AG10803 (cell line): ENCODE measurements around the gene ZNF766.
A peak's percentile ranks its signal among the peaks of the same experiment; 100 is the strongest.

Experiments
- DNase-seq: peaks from one replicate; pipeline ENCODE4 v3.0.0; 2010; ENCODE audit warnings: low read depth
- H3K4me3 ChIP-seq: 2 replicates; pipeline ENCODE4 v1.5.1; 2011; ENCODE audit warnings: mild to moderate bottlenecking, low read length, control low read depth
- CTCF ChIP-seq: conservative IDR thresholded peaks from 2 replicates; pipeline ENCODE4 v1.5.1; 2011; ENCODE audit warnings: mild to moderate bottlenecking, low read length, control low read depth, inconsistent platforms

The ZNF766 gene

GRCh38 chr19:52269338-52270261 is at the start of gene ZNF766:
Gene ZNF766, plus strand, starts transcription at chr19:52269587. Its CDS starts 27 bp downstream, at chr19:52269614.
- no peak for TF ChIP-seq CTCF
- H3K4me3 ChIP-seq: peak within 1 kb of the TSS; percentile 96
- peak; percentile 94 for DNase-seq

GRCh38 chr19:52219611-52220010 is 49.8 kb upstream of the ZNF766 start:
- DNase-seq: no peak
- H3K4me3 ChIP-seq: no peak overlapping the region
- TF ChIP-seq CTCF: no peak

- no peak for DNase-seq
- TF ChIP-seq CTCF: no peak
- no peak overlapping the region for H3K4me3 ChIP-seq
These were observed 48.4 kb upstream of the ZNF766 start for GRCh38 chr19:52221031-52221430.

GRCh38 chr19:52221831-52222375 is 47.5 kb upstream of the ZNF766 start:
- DNase-seq: no peak
- no peak for TF ChIP-seq CTCF
- no peak overlapping the region for H3K4me3 ChIP-seq

GRCh38 chr19:52224211-52224610 is 45.2 kb upstream of the ZNF766 start:
- no peak for DNase-seq
- no peak for TF ChIP-seq CTCF
- H3K4me3 ChIP-seq: no peak overlapping the region

- no peak for TF ChIP-seq CTCF
- no peak for DNase-seq
- no peak overlapping the region for H3K4me3 ChIP-seq
These were observed 42.7 kb upstream of the ZNF766 start for GRCh38 chr19:52226652-52227051.
